ENCODE data around the gene ERICH3.

DNA sequence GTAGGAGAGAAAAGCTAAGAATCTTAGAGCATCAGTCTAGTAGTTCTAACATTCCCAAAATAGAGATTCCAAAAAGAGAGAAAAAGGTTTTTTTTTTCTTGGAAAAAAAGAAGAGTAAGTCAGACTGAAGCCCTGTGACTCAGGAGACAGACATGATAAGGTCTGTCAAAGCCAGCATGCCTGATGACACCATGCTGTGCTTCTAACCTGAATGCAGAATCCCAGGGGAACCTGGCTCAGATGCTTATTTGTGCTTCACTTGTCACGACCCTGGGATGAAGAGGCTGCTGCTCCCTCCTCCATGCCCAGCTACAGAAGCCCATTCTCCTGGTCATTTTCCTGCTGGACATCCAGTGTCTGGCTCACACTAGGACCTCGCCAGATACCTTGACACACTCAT, 44.3 kb downstream of the ERICH3 start:
- no peak for TF ChIP-seq TAF1 (IDR thresholded peaks at IDR 0.05; ENCODE audit: borderline replicate concordance, low read depth, low read length)
- TF ChIP-seq POLR2A (IDR thresholded peaks at IDR 0.05; ENCODE audit: low read depth, low read length) = no peak
- TF ChIP-seq POLR2AphosphoS5 (IDR thresholded peaks at IDR 0.05; ENCODE audit: low read depth, low read length) = no peak

Data from GM12892 (cell line).